GM18951 (cell line): Measurements from ENCODE around the gene ACTN3.
"Not testable (repeated sequence)": the region's sequence is repeated elsewhere in the genome, so short reads cannot be mapped to it uniquely, and the experiment has no call there.

Experiments
- POLR2A ChIP-seq: IDR thresholded peaks from 4 replicates; pipeline ENCODE4 v1.6.1; 2011; ENCODE audit warnings: mild to moderate bottlenecking; ENCODE audit not compliant: insufficient read length, insufficient read depth; ENCODE audit errors: extremely low read depth
- in situ Hi-C: fragments of 300-500 bp; cut with MboI; formaldehyde crosslinking; loops from one replicate; pipeline ENCODE4 v1.12.0; 2022; ENCODE audit warnings: low sequenced_read_pairs, mixed read lengths, inconsistent platforms; ENCODE audit not compliant: unreplicated experiment

Gene ACTN3

DNA sequence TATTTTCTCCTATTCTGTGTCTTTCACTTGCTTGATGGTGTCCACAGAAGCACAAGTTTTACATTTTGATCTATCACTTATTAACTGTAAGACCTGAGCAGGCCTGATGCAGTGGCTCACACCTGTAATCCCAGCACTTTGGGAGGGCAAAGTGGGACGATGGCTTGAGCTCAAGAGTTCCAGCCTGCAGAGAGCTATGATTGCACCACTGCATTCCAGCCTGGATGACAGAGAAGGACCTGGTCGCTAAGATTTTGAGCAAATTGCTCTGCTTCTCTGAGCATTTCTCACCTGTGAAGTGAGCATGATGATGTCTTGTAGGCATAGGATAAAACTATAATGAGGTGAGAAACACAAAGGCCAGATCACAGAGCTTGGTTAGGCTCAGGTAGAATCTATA, 39.4 kb downstream of the ACTN3 start:
- TF ChIP-seq POLR2A: no peak
- in situ Hi-C loops: no loop called here

DNA sequence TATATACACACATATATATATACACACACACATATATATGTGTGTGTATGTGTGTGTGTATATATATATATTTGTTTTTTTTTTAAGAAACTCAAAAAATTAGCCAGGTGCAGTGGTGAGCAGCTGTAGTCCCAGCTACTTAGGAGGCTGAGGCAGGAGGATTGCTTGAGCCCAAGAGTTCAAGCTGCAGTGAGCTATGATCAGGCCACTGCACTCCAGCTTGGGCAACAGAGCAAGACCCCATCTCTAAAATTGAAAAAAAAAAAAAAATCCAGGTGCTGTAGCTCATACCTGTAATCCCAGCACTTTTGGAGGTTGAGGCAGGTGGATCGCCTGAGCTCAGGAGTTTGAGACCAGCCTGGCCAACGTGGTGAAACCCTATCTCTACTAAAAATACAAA, 42.6 kb downstream of the ACTN3 start:
- in situ Hi-C loops: not testable (repeated sequence)

DNA sequence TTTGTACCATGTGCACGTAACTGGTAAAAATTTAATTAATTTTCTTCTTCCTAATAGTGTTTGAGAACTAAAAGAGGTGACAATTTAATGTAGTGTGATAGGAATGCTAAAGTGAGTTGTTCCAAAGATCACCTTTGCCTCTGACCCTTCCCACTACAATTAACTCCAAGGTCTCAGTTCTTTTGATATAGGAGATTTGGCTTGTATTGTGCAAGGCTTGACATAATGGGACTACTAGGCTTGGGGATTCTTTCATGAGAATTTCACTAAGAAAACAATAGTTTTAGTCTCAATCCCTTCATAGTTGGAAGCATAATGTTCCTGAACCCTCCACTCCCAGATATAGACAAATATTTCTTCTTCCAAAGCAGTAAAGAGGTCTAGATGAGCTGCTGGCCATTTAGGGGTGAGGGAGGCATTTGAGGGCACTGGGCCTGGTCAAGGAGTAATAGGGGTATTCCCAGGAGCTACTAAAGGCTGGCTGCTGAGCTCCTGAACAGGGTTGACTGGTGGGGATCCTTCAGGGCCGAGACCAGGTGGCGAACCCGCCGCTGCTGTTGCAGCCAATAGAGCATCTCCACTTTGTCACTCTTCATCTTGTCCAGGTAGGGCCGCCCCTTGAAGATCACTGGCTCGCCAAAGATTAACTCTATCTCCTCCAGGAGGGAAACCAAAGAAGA, 43.4 kb downstream of the ACTN3 start:
- TF ChIP-seq POLR2A: no peak
- in situ Hi-C loops: no loop called here

DNA sequence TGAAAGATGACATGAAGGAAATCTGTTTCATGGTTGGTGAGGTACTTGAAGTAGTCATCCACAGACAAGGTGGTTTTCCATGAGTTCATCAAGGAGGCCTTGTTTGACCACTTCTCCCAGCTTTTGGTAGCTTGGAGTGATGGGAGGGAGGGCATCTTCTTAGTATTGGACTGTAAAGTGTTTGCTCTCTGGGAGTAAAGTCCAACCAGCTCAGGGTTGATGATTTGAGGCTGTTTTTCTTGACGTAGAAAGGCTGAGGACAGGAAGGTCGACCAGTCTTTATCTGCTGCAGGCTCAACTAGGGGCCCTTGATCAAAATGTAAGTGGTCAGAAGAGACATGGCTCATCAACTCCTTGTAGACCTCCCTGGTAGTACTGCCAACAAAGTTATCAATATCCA, 44.5 kb downstream of the ACTN3 start:
- in situ Hi-C loops: no loop called here
- no peak for TF ChIP-seq POLR2A

DNA sequence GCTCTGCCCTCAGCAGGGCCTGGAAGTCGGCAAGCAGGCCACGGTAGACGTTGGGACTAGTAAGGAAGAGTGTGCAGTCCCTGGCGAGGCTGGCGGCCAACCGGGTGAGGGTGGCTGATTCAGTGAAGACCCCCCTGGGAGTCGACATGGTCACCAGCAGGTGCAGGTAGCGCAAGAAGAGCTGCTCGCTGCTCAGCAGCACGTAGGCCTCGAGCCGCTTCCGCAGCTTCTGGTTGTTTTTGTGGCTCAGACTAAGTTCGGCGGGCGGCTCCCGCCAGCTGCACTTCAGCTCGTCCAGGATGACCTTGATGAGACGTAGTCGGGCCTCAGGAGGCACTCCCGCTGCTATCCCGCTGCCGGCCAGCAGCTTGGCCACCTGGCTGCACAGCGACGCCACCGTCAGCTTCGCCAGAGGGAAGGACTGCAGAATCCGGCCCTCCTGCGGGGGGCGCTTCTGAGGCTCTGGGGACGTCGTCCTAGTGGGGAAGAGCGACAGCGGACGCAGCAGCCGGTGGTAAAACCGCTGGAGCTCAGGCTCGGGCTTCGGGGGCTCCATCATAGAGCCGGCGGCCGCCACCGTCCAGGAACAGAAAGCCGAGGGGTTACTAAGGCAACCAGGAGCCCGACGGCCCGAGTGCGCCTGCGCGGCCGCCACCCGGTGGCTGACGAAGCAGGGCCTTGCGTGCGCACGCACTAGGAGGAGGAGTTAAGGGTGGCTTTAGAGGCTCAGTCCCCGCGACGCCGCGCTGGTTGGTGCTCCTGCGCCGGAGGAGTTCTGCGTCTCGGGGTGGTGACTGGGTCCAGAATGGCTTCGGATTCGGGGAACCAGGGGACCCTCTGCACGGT, 46.0 kb downstream of the ACTN3 start, which contains the start of the genes CCDC87 and CCS:
Gene CCDC87 (minus strand): TSS at position 607 of the 846 bp plus-strand sequence. CDS start 48 bp downstream, at position 559.
Gene CCS (plus strand): TSS at position 729 of the 846 bp plus-strand sequence. CDS start 77 bp downstream, at position 806.
- in situ Hi-C loops: no loop called here

DNA sequence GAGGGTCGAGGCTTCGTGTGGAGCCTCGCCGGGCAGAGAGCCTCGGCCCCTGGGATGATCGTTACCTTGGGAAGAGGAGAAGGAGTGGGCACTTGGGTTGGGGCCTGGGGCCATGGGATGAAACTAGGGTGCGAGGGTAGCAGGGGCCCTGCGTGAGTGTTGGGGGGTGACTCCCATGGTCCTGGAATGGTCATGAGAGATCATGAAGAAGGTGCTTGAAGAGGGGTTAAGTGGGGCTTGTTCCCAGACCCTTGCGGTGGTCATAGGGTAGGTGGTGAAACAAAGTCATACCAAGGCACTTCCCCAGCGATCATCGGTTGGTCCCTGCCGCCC, 46.6 kb downstream of the ACTN3 start:
- in situ Hi-C loops: no loop called here

More for the DNA sequence above, 46.0 kb downstream of the ACTN3 start, which contains the start of the genes CCDC87 and CCS:
- peak; percentile 98 for TF ChIP-seq POLR2A

DNA sequence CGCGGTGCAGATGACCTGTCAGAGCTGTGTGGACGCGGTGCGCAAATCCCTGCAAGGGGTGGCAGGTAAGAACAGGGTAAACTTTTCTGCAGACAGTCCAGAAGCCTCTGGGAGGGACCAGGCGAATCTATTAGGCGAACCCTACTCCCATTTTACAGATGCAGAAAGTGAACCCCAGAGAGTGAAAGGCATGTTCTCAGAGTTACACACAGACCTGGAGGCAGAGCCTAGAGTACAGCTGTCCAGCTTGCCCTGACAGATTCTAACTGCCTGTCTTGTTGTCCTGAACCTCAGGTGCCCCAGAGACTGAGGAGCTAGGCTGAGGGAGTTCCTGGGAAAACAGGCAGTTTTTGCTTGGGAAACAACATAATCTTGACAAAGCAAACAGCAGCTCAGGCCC, 46.9 kb downstream of the ACTN3 start:
- in situ Hi-C loops: no loop called here

More for the DNA sequence above, 46.6 kb downstream of the ACTN3 start:
- no peak for TF ChIP-seq POLR2A

DNA sequence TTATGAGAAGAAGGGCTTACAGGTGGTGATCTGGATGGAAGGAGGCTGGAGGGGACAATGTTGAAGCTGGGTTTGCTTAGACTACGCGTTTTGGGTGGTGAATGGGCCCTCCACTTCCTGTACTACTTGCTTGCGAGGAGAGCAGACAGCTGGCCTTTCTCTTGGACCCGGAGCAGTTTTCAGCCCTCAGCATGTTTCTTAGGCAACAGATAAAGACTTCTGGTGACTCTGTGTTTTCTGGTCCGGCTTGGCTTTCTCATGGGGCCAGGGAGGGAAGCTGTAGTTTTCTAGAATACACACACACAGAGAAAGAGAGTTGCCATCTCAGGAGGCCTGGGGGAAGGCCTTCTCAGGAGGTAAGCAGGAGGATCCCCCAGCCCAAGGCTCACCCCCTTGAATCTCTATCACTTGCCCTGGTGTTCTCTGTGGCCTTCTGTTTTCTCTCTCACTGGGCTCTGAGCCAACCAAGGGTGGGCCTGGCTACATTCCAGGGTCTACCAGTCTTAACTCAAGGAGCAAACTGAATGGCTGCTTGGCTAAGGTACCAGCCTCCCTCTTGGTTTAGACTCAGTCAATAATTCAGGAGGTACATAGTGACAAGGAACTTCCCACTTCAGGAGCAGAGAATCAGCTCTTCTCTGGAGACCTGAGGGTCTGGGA, 48.7 kb downstream of the ACTN3 start:
- TF ChIP-seq POLR2A: no peak

More for the DNA sequence above, 46.9 kb downstream of the ACTN3 start:
- TF ChIP-seq POLR2A: no peak

DNA sequence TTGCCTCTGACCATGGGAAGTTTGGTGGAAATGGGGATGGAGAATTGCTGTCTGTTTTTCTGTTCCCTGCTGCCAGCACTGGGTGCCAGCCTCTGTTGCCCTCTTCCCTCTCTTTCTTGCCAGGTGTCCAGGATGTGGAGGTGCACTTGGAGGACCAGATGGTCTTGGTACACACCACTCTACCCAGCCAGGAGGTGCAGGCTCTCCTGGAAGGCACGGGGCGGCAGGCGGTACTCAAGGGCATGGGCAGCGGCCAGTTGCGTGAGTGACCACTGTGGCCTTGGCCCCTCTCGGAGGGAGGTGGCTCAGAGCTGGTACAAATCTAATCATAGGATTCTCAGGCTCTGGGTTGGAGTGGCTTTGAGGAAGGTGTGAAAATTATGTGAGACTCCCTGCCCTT, 52.3 kb downstream of the ACTN3 start:
- TF ChIP-seq POLR2A: no peak
- in situ Hi-C loops: no loop called here

More for the DNA sequence above, 48.7 kb downstream of the ACTN3 start:
- in situ Hi-C loops: no loop called here

DNA sequence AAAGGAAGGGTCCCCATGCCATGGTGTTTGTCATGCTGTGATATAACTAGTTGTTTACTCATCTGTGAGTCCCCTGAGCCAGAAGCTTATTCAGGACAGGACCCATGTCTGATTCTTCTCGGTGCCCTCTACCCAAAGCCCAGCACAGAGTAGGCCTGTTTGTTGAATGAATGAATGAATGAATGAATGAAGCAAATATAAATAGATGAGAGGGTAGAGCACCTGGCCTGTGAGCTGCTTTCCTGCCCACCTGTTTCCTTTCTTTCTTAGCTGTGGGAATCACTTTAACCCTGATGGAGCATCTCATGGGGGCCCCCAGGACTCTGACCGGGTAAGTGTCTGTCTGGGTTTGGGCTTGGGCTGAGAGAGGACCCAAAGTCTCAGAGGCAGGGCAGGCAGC, 53.5 kb downstream of the ACTN3 start:
- TF ChIP-seq POLR2A: no peak
- in situ Hi-C loops: no loop called here

DNA sequence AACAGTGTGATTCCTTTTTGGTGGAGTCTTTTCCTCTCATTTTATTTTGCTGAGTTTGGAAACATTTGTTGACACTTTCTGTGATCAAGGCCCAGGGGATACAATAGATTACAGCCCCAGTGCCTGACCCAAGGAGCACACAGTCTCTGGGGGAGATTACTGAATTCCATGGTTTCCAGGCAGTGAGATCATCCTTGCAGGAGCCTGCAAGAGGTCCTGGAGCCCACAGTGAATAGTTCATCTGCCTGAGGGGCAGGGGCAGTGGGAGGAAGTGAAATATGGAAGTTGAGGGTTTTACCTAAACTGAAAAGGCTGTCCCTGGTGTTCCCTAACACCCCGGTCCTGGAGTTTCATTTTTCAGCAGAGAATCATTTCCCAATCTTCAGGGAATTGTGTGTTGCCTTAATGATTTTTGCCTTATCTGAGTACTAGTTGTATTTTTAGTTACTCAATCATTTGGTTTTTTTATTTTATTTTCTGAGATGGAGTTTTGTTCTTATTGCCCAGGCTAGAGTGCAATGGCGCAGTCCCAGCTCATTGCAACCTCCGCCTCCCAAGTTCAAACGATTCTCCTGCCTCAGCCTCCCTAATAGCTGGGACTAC, 54.0 kb downstream of the ACTN3 start:
- TF ChIP-seq POLR2A: no peak
- in situ Hi-C loops: no loop called here

DNA sequence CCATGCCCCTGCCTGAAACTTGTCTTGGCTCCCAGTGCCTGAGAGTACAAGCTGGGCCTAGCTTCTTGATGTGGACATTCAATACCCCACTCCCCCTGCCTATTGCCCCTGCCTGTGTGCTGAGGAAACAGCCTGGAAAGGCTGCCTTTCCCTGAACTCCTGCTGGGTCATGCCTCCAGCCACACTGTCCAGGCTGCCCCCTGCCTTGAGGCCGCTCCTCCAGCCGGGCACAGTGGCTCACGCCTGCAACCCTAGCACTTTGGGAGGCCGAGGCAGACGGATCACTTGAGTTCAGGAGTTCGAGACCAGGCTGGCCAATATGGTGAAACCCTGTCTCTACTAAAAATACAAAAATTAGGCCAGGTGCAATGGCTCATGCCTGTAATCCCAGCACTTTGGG, 56.4 kb downstream of the ACTN3 start:
- in situ Hi-C loops: no loop called here

DNA sequence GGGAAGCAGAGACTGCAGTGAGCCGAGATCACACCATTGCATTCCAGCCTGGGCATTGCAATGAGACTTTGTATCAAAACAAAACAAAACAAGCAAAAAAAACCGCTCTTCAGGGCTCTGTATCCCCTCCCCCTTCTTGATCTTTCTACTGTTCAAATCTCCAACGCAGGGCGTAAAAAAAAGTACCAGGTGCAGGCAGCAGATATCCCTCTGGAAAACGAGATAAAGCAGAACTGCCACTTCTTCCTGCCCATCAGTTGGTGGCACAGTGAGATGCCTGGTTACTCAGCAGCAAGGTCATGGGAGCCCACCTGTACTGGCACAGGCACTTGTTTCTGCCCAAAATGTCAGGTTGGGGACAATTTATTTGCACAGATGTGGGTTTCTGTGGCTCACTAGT, 57.5 kb downstream of the ACTN3 start:
- no peak for TF ChIP-seq POLR2A

More for the DNA sequence above, 56.4 kb downstream of the ACTN3 start:
- TF ChIP-seq POLR2A: no peak

DNA sequence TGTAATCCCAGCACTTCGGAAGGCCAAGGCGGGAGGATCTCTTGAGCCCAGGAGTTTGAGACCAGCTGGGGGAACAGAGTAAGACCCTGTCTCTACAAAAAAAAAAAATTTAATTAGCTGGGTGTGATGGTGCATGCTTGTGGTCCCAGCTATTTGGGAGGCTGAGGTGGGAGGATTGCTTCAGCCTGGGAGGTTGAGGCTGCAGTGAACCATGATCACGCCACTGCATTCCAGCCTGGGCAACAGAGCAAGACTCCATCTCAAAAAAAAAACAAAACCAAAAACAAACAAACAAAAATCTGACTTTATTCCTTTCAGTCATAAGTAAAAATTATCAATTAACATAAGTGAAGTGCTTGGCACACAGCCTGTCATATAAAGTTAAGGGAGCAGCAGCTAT, 59.9 kb downstream of the ACTN3 start:
- in situ Hi-C loops: not testable (repeated sequence)

More for the DNA sequence above, 57.5 kb downstream of the ACTN3 start:
- in situ Hi-C loops: no loop called here
